Dendritic cell treated with granulocyte-macrophage colony-stimulating factor and Interleukin-4, amounts not matched to agents 40 ng/mL and 50 ng/mL, for 4 days (primary cell): ENCODE results near the gene SOX5.

Experiments
- H3K27ac Mint-ChIP-seq: one replicate; pipeline ENCODE4 v1.8.0; 2022; ENCODE audit warnings: mild to moderate bottlenecking, mixed read lengths
- H3K27me3 Mint-ChIP-seq: one replicate; pipeline ENCODE4 v1.8.0; 2022; ENCODE audit warnings: mild to moderate bottlenecking, mixed read lengths
- H3K36me3 Mint-ChIP-seq: one replicate; pipeline ENCODE4 v1.8.0; 2022; ENCODE audit warnings: low read depth, mixed read lengths
- H3K4me1 Mint-ChIP-seq: one replicate; pipeline ENCODE4 v1.8.0; 2022; ENCODE audit warnings: low read depth, mixed read lengths
- H3K4me3 Mint-ChIP-seq: one replicate; pipeline ENCODE4 v1.8.0; 2022; ENCODE audit warnings: mild to moderate bottlenecking, moderate library complexity, mixed read lengths
- H3K9me3 Mint-ChIP-seq: one replicate; pipeline ENCODE4 v1.8.0; 2022; ENCODE audit warnings: mixed read lengths
- intact Hi-C: fragments of 100-400 bp; cut with micrococcal nuclease; formaldehyde crosslinking; loops from one replicate; pipeline ENCODE4 v1.15.0; 2022

Gene SOX5

DNA sequence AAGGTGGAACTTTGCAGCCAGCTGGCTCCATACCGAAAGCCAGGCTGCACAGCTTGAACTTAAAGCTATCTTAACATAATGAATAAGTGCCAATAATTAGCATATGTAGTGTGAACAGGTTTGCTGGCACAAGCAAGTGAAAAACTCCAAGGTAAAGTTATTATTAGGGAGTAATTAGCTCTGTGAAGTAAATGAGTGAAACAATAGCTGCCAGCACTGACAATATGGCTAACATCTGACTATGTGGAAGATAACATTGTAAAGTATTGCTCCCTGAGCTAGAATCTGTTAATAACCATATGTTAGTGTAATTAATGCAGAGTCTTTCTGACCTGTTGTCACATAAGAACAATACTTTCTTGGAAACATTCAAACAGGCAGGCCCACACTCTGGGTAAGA, 246.4 kb downstream of the SOX5 start:
- H3K36me3 Mint-ChIP-seq, result no peaks in the 10 kb centered on the region
- no peaks in the 10 kb centered on the region for H3K4me1 Mint-ChIP-seq
- H3K4me3 Mint-ChIP-seq, result no peak overlapping the region
- H3K27me3 Mint-ChIP-seq, result no peaks in the 10 kb centered on the region
- H3K27ac Mint-ChIP-seq, result no peak overlapping the region
- H3K9me3 Mint-ChIP-seq, result no peaks in the 10 kb centered on the region
- intact Hi-C loops, result no loop called here

DNA sequence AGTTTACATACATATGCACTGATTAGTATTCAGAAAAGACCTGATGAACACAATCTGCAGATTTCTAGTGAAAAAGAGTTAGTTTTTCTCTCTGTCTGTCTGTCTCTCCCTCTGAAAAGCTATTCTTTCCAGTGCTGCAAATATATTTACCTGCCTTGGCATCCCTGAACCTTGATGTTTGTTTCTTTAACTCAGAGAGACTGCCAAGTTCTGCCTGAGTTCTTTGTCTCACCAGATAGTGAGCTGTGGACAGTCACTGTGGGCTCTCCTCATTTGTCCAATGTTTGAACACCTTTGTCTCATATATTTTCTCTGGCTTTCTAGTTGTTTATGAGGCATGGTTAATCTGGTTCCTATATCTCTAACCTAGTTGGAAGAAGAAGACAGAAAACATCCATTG, 250.4 kb downstream of the SOX5 start:
- intact Hi-C loops, result no loop called here
- no peak overlapping the region for H3K27ac Mint-ChIP-seq
- H3K9me3 Mint-ChIP-seq, result peaks cover 7% of the 10 kb centered on the region
- no peaks in the 10 kb centered on the region for H3K36me3 Mint-ChIP-seq
- no peak overlapping the region for H3K4me3 Mint-ChIP-seq
- no peaks in the 10 kb centered on the region for H3K4me1 Mint-ChIP-seq
- H3K27me3 Mint-ChIP-seq, result no peaks in the 10 kb centered on the region

DNA sequence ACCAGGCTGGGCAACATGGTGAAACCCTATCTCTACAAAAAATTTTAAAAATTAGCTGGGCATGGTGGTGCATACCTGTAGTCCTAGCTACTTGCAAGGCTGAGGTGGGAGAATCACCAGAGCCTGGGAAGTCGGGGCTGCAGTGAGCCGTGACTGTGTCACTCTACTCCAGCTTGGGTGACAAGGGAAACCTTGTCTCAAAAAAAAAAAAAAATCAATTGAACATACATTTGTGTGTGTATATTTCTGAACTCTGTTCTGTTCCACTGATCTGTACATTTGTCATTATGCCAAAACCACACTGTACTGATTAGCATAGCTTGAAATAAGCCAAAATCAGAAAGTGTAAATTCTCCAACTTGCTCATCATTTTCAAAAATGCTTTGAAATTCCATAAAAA, 254.6 kb downstream of the SOX5 start:
- Mint-ChIP-seq H3K36me3 (no peaks in the 10 kb centered on the region), H3K4me3 (no peak overlapping the region), H3K9me3 (peaks cover 9% of the 10 kb centered on the region), H3K27me3 (no peaks in the 10 kb centered on the region), H3K27ac (no peak overlapping the region), H3K4me1 (no peaks in the 10 kb centered on the region)
- intact Hi-C loops, result no loop called here

DNA sequence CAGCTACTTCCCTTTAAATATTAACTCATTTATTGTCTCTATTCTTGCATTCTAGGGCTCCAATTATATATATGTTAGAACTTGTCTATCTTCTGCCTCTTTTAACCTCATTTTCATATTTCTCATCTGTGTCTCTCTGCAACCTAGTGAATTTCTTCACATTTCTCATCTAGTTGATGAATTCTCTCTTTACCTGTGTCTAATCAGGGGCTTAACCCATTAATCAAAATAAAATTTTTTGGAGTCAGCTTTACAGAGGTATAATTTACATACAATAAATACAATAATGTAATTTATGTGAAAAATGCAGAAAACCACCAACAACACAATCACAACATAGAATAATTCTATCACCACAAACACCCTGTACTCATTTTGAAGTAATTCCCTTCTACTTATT, 255.2 kb downstream of the SOX5 start:
- H3K4me3 Mint-ChIP-seq, result no peak overlapping the region
- no peaks in the 10 kb centered on the region for H3K4me1 Mint-ChIP-seq
- H3K36me3 Mint-ChIP-seq, result no peaks in the 10 kb centered on the region
- no peaks in the 10 kb centered on the region for H3K27me3 Mint-ChIP-seq
- H3K9me3 Mint-ChIP-seq, result peaks cover 9% of the 10 kb centered on the region
- intact Hi-C loops, result no loop called here
- no peak overlapping the region for H3K27ac Mint-ChIP-seq

DNA sequence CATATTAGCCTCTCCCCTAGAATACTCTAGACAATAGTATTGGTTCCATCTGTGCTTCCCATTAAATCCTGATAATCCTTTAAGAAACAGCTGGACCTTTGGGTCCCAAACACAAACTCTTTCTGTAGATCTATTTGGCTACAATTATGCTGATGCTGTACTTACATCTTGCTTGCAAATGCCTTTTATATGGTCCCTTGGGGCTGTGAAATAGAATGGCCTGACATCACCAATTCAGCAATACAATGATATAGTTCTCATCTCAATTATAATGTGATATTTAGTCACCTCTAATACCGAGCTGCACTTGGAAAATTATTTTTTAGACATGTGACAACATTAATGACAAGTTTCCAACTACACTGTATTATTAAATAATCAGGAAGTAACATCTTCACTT, 261.5 kb downstream of the SOX5 start:
- Mint-ChIP-seq H3K36me3 (no peaks in the 10 kb centered on the region), H3K27me3 (no peaks in the 10 kb centered on the region), H3K4me1 (no peaks in the 10 kb centered on the region), H3K27ac (no peak overlapping the region), H3K9me3 (no peaks in the 10 kb centered on the region), H3K4me3 (no peak overlapping the region)
- intact Hi-C loops, result no loop called here

DNA sequence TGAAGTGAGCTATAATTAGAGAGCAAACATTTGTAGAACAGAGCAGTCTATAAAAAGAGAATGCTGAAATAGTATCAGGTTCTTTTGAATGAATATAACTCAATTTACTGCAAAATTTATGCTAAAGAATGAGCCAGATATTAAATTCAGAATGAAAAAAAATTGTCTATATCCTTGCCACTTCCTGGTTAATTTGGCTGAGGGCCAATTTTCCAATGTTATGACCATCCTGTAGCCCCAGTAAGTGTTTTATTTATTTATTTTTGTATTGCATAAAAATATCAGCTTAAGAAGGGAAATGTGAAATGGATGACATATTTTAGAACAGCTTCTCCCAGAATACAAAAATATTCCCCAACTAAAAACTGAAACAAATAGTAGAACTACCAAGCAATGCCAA, 263.4 kb downstream of the SOX5 start:
- no peak overlapping the region for H3K4me3 Mint-ChIP-seq
- no peaks in the 10 kb centered on the region for H3K36me3 Mint-ChIP-seq
- H3K27ac Mint-ChIP-seq, result no peak overlapping the region
- no peaks in the 10 kb centered on the region for H3K9me3 Mint-ChIP-seq
- no peaks in the 10 kb centered on the region for H3K27me3 Mint-ChIP-seq
- no peaks in the 10 kb centered on the region for H3K4me1 Mint-ChIP-seq
- intact Hi-C loops, result no loop called here

DNA sequence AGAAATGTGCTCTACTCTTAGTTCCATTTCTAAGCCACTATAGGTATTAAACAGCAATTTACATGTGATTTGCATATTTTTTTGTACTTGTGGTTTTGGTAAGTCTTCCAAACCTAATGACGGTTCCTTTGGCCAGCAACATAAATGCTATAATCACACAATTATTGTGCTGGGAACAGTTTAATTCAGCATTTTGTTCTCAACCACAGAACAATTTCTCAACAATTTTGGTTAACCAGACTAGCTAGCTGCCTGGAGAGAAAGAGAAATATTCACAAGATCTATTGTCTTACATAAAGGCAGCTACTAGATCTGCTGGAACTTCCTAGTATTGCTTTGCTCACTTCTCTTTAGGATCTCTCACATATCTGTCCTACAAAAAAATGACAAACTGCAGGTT, 265.3 kb downstream of the SOX5 start:
- Mint-ChIP-seq H3K27ac (no peak overlapping the region), H3K4me3 (no peak overlapping the region), H3K27me3 (no peaks in the 10 kb centered on the region), H3K4me1 (no peaks in the 10 kb centered on the region), H3K9me3 (no peaks in the 10 kb centered on the region), H3K36me3 (no peaks in the 10 kb centered on the region)
- intact Hi-C loops, result no loop called here

DNA sequence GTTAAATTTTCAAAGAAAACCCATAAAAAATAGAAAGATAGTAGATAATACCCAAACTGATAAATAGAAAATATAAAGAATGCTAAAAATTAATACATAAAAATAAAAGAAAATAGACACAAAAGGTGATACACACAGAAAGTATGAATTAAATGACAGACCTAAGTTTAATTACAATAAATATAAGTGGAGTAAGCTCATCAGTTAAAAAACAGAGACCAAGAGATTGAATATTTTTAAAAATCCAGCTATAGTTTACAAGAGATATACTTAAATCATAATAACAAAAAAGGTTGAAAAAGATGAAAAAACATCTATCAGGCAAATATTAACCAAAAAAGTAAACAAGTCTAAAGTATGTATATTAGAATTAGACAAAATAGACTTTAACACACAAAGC, 268.2 kb downstream of the SOX5 start:
- Mint-ChIP-seq H3K9me3 (no peaks in the 10 kb centered on the region), H3K4me1 (no peaks in the 10 kb centered on the region), H3K36me3 (no peaks in the 10 kb centered on the region), H3K27me3 (no peaks in the 10 kb centered on the region), H3K4me3 (no peak overlapping the region), H3K27ac (no peak overlapping the region)
- intact Hi-C loops, result no loop called here

DNA sequence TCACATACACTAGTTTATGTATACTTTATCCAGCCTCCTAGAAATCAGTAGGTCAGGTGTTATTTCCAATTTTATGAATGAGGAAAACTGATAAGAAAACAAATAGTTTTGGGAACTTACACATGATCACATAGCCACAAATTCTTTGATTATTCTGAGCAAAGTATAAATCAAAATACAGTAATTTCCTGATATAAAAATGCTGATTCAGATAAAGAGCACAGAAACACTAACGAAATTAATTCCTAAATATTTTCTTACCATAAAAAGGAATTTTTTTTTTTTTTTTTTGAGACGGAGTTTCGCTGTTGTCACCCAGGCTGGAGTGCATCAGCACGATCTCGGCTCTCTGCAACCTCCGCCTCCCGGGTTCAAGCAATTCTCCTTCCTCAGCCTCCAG, 275.4 kb downstream of the SOX5 start:
- Mint-ChIP-seq H3K27me3 (no peaks in the 10 kb centered on the region), H3K4me3 (no peak overlapping the region), H3K4me1 (no peaks in the 10 kb centered on the region), H3K9me3 (no peaks in the 10 kb centered on the region), H3K27ac (no peak overlapping the region), H3K36me3 (no peaks in the 10 kb centered on the region)
- intact Hi-C loops, result no loop called here

DNA sequence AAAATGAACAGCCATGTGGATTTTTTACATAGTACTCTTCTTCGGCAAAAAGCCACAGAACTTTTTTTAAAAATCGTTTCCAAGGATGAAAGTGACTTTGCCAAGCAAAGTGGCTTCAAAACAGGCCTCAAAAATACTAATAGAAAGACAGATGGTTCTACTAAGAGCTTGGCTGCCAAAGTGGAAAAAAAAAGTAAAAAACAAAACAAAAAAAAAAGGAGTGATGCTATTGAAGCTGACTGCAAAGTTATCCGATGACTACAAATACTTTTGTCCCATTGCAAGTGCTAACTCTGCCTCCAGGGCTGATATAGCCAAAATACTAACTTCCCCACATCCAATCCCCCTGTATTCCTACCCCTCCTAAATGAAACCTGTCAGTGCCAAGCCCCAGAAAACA, 277.6 kb downstream of the SOX5 start:
- H3K27ac Mint-ChIP-seq, result no peak overlapping the region
- H3K4me3 Mint-ChIP-seq, result no peak overlapping the region
- no peaks in the 10 kb centered on the region for H3K27me3 Mint-ChIP-seq
- no peaks in the 10 kb centered on the region for H3K9me3 Mint-ChIP-seq
- no peaks in the 10 kb centered on the region for H3K36me3 Mint-ChIP-seq
- no peaks in the 10 kb centered on the region for H3K4me1 Mint-ChIP-seq
- intact Hi-C loops, result no loop called here

DNA sequence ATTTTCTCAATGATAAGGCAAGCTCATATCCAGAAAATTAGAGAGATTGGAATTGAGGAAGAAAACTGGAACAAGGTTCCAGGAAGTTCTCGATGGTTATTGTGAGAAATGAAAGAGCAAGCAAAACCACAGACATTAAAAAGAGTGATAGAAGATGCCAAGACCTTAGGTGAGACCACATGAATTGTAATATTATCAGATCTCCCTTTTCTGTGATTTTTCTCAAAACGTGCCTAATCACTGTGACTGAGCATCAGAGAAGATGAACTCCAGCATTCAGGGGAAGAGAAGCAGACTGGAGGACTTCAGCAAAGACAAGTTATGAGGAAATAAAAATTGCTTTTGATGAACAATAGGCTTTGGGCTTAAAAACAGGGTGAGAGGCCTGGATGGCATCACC, 278.8 kb downstream of the SOX5 start:
- Mint-ChIP-seq H3K27ac (no peak overlapping the region), H3K27me3 (no peaks in the 10 kb centered on the region), H3K9me3 (peaks cover under 1% of the 10 kb centered on the region), H3K4me3 (no peak overlapping the region), H3K4me1 (no peaks in the 10 kb centered on the region), H3K36me3 (no peaks in the 10 kb centered on the region)
- intact Hi-C loops, result no loop called here

DNA sequence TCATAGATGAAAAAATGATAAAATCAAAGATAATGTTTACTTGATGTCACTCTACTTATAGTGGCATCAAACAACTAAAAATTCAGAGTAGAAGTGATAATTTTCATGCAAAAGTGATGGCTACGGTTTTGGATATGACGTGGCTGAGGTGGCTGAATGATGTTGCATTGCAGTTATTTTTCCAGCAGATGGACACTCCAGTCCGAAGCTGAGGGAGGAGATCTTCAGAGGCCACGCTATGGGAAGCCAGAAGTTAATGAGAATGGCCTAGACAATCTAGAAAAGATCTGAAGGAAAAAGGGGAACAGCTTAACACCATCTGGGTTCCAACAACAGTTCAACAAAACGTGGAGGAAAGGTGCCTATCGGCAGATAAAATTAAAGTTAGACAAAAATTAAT, 279.8 kb downstream of the SOX5 start:
- H3K4me1 Mint-ChIP-seq, result no peaks in the 10 kb centered on the region
- intact Hi-C loops, result no loop called here
- H3K27ac Mint-ChIP-seq, result no peak overlapping the region
- H3K36me3 Mint-ChIP-seq, result no peaks in the 10 kb centered on the region
- no peak overlapping the region for H3K4me3 Mint-ChIP-seq
- H3K9me3 Mint-ChIP-seq, result peaks cover 9% of the 10 kb centered on the region
- H3K27me3 Mint-ChIP-seq, result no peaks in the 10 kb centered on the region

DNA sequence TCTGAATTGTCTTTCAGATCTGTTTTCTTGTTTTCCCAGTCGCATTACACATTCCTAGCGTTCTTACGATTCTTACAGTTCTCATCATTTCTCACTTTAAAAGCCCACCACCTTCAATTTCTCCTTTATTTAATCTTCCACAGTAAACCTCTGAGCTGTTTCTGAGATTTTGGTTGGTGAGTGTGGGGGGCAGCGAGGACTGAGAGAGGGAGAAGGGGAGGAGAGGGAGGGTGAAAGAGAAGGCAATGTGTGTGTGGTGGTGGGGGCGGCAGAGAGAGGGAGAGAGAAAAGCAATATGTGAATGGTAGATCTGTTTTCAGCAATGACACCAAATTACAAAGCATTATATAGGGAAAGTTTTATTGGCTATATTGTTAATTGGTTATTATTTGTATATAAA, 282.6 kb downstream of the SOX5 start:
- peaks cover 9% of the 10 kb centered on the region for H3K9me3 Mint-ChIP-seq
- intact Hi-C loops, result no loop called here
- H3K36me3 Mint-ChIP-seq, result no peaks in the 10 kb centered on the region
- H3K27me3 Mint-ChIP-seq, result no peaks in the 10 kb centered on the region
- no peaks in the 10 kb centered on the region for H3K4me1 Mint-ChIP-seq
- no peak overlapping the region for H3K4me3 Mint-ChIP-seq
- no peak overlapping the region for H3K27ac Mint-ChIP-seq

DNA sequence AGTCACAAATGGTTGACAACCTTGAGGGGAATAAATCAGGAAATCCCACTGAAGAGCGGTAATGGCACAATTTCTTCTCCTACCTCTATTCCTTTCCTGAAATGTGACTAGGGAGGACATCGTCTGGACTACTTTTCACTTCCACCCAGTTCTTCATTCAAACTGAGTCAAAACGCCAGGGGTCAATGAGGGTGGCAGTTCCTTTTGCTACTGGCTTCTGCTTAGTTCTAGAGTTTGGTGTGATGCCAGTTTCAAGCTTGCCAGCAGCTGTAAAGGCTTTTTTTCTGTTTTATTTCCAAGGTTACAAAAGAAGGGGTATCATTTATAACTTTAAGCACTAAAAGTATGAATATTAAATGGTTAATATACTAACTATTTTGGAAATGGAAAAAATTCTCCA, 286.5 kb downstream of the SOX5 start:
- Mint-ChIP-seq H3K27me3 (no peaks in the 10 kb centered on the region), H3K4me3 (no peak overlapping the region), H3K4me1 (no peaks in the 10 kb centered on the region), H3K36me3 (no peaks in the 10 kb centered on the region), H3K27ac (no peak overlapping the region), H3K9me3 (peaks cover 9% of the 10 kb centered on the region)
- intact Hi-C loops, result no loop called here

DNA sequence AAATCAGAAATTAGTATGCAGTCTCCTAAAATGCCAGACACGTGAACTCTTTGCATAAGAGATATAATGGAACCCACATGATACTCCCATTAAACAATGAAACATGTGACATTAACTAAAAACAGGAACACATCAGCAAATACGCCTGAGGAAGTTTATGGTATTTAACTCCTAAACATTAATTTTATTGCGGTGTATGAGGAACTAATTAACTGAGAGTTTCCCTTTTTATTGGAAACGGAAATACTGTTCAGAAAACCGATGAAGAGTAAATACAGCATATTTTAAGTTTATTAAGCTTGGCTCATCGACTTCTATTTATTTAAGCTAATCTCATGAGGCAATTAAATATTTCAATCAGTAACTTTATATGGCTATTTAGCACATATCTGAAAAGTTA, 290.3 kb downstream of the SOX5 start:
- no peak overlapping the region for H3K27ac Mint-ChIP-seq
- intact Hi-C loops, result no loop called here
- H3K27me3 Mint-ChIP-seq, result no peaks in the 10 kb centered on the region
- H3K9me3 Mint-ChIP-seq, result no peaks in the 10 kb centered on the region
- H3K4me3 Mint-ChIP-seq, result no peak overlapping the region
- H3K4me1 Mint-ChIP-seq, result no peaks in the 10 kb centered on the region
- H3K36me3 Mint-ChIP-seq, result no peaks in the 10 kb centered on the region

DNA sequence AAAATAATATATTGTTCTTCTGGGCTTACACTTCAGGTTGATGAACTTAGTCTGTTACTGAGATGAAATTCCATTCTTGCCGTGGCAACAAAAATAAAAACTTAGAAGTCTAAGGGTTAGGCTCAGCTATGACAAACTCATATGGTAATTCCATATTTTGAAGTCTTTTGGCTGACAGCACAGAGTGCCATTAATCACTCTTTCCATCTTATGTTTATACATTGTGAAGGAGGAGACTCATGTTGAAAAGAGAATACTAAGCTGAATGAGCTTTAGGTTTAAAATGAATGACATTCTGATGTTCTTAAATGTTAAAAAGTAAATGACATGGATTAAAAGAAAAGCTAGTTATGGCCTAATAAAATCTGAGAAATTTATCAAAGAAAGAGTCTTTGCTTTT, 291.9 kb downstream of the SOX5 start:
- no peak overlapping the region for H3K4me3 Mint-ChIP-seq
- no peak overlapping the region for H3K27ac Mint-ChIP-seq
- intact Hi-C loops, result no loop called here
- H3K27me3 Mint-ChIP-seq, result no peaks in the 10 kb centered on the region
- no peaks in the 10 kb centered on the region for H3K4me1 Mint-ChIP-seq
- H3K36me3 Mint-ChIP-seq, result no peaks in the 10 kb centered on the region
- peaks cover 10% of the 10 kb centered on the region for H3K9me3 Mint-ChIP-seq
